ENCODE data around the gene DISC1. TPM values are rescaled to one million over a fixed set of nuclear protein-coding genes. Genes with fewer than 3 reads are reported as not detected.
A peak's percentile ranks its signal among the peaks of the same experiment; 100 is the strongest.

The DISC1 gene
- total and polyA plus RNA-seq, 4 experiments from 2014 or later, result 1.9 to 18.0 (median 10.0) TPM

DNA sequence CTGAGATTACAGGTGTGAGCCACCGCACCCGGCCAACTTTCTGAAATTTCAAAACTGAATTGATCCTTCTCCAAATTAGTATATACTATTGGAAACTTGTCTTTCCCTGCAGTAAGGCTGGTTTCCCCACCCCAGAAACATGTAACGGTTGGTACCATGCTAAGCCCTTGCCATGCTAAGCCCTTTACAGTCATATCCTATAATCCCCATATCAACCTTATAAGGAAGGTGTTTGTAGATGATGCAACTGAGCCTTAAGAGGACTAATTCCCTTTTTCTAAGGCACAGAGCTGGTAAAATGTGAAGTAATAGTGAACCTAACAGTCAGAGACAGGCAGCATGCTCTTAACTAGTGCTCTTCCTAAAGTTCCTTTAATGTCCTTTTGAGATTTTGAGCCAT, 413.7 kb downstream of the DISC1 start:
- ChIA-PET CTCF (ENCODE audit: partially characterized antibody) (no interaction called here), POLR2A (ENCODE audit: partially characterized antibody) (no interaction called here)
- Mint-ChIP-seq H3K9me3 (peaks cover 0 to under 1% (median 0%) of the 10 kb centered on the region in 8 donors), H3K27me3 (peaks cover 0 to under 1% of the 10 kb centered on the region in 2 donors), H3K4me3 (no peak overlapping the region), H3K4me1 (no peaks in the 10 kb centered on the region), H3K27ac (peak overlapping the region in 2 of 7 donors; percentile 19 to 24), H3K36me3 (peaks cover 5 to 16% of the 10 kb centered on the region in 2 donors)
- H3K4me1 ChIP-seq (ENCODE audit: insufficient read depth, low read length), result no peaks in the 10 kb centered on the region
- H3K4me3 ChIP-seq (ENCODE audit: low read length in 2 of 2), result no peak overlapping the region
- H3K27me3 ChIP-seq (ENCODE audit: insufficient read depth, low read length), result no peaks in the 10 kb centered on the region
- intact Hi-C loops (cut with micrococcal nuclease), result loop anchor here (10.0 kb wide), 1 partner anchor 585 kb away; no protein-coding TSS in a partner anchor
- H3K36me3 ChIP-seq (ENCODE audit: insufficient read depth, low read length), result no peaks in the 10 kb centered on the region
- H3K27ac ChIP-seq (ENCODE audit: low read depth, low read length), result no peak overlapping the region
- DNase-seq, result no peak
- H3K9me3 ChIP-seq (ENCODE audit: control insufficient read depth in 1 of 2, low read length in 2 of 2), result no peaks in the 10 kb centered on the region

DNA sequence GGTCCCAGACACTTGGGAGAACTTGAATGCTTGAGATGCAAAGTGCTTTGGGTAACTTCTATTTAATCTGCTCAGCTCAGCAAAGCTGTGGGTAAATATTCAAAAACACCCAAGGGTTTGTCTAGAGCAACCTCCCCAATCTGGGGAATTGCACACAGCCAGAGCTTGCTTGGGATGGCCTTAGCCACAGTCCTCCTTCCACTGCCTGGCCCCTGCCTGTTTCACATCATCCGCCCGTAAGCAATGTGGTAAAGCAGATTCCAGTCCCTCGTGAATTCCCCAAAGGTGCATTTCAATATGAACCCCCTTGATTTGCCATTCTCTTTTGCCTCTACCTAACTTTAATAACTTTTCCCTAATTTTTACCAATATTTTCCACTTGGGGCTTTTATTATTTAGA, 418.1 kb downstream of the DISC1 start:
- DNase-seq, result no peak
- H3K4me3 ChIP-seq (ENCODE audit: low read length in 2 of 2), result no peak overlapping the region
- no peak overlapping the region for H3K4me3 Mint-ChIP-seq
- no peaks in the 10 kb centered on the region for H3K36me3 Mint-ChIP-seq
- peaks cover 0 to 3% (median 0%) of the 10 kb centered on the region in 8 donors for H3K9me3 Mint-ChIP-seq
- H3K9me3 ChIP-seq (ENCODE audit: control insufficient read depth in 1 of 2, low read length in 2 of 2), result no peaks in the 10 kb centered on the region
- no peaks in the 10 kb centered on the region for H3K27me3 ChIP-seq (ENCODE audit: insufficient read depth, low read length)
- H3K27ac ChIP-seq (ENCODE audit: low read depth, low read length), result no peak overlapping the region
- intact Hi-C loops (cut with micrococcal nuclease), result loop anchor here (10.0 kb wide), 1 partner anchor 580 kb away; no protein-coding TSS in a partner anchor
- no peak overlapping the region for H3K27ac Mint-ChIP-seq
- CTCF ChIA-PET (ENCODE audit: partially characterized antibody), result no interaction called here
- H3K4me1 ChIP-seq (ENCODE audit: insufficient read depth, low read length), result no peaks in the 10 kb centered on the region
- H3K4me1 Mint-ChIP-seq, result no peaks in the 10 kb centered on the region
- no peaks in the 10 kb centered on the region for H3K36me3 ChIP-seq (ENCODE audit: insufficient read depth, low read length)
- peaks cover 0 to 2% of the 10 kb centered on the region in 2 donors for H3K27me3 Mint-ChIP-seq
- POLR2A ChIA-PET (ENCODE audit: partially characterized antibody), result no interaction called here

DNA sequence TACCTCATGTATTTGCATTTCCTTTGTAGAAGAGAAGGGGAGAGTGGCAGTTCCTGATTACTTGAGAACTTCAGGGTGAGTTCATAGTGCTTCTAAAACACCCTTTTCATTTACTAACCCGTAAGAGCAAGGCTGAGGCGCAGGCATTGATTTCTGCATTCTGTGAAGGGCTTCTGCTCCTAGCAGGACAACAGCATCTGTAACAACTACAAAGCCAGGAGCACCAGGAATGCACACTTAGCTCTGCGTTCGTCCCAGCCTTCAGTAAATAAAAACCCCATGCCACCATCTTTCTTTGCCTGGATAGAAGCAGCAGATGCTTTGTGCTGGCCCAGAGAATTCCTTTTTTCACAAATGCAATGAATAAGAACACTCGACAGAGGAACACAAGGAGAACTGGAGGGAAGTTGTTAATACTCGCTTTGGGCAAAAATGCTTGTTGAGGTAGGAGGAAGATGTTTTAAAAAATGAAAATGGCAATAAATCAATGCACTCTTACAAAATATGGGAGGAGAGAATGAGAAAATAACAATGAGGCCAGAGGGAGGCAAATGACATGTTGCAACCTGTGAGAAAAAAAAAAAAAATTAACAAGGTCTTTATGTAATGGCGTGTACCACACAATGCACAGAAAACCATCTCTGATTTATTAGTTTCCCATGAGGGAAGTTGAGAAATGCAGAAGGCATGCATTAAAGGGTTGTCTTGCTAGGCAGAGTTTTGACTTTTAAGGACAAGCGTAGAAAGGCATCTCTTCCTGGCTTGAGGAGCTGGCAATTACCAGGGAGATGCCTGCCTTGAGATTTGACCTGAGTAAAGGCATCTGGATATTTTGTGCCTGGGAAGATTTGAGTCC, 418.8 kb downstream of the DISC1 start:
- ChIA-PET POLR2A (ENCODE audit: partially characterized antibody) (no interaction called here), CTCF (ENCODE audit: partially characterized antibody) (no interaction called here)
- H3K36me3 ChIP-seq (ENCODE audit: insufficient read depth, low read length), result no peaks in the 10 kb centered on the region
- no peak for DNase-seq
- H3K4me1 ChIP-seq (ENCODE audit: insufficient read depth, low read length), result no peaks in the 10 kb centered on the region
- Mint-ChIP-seq H3K27ac (no peak overlapping the region), H3K4me3 (peak overlapping the region in 1 of 8 donors; percentile 45), H3K9me3 (peaks cover 0 to 3% (median 0%) of the 10 kb centered on the region in 8 donors), H3K36me3 (no peaks in the 10 kb centered on the region), H3K4me1 (no peaks in the 10 kb centered on the region), H3K27me3 (peaks cover 0 to 2% of the 10 kb centered on the region in 2 donors)
- no peaks in the 10 kb centered on the region for H3K27me3 ChIP-seq (ENCODE audit: insufficient read depth, low read length)
- no peak overlapping the region for H3K27ac ChIP-seq (ENCODE audit: low read depth, low read length)
- H3K9me3 ChIP-seq (ENCODE audit: control insufficient read depth in 1 of 2, low read length in 2 of 2), result no peaks in the 10 kb centered on the region
- intact Hi-C loops (cut with micrococcal nuclease), result loop anchor here (10.0 kb wide), 1 partner anchor 579 kb away; no protein-coding TSS in a partner anchor
- H3K4me3 ChIP-seq (ENCODE audit: low read length in 2 of 2), result no peak overlapping the region

DNA sequence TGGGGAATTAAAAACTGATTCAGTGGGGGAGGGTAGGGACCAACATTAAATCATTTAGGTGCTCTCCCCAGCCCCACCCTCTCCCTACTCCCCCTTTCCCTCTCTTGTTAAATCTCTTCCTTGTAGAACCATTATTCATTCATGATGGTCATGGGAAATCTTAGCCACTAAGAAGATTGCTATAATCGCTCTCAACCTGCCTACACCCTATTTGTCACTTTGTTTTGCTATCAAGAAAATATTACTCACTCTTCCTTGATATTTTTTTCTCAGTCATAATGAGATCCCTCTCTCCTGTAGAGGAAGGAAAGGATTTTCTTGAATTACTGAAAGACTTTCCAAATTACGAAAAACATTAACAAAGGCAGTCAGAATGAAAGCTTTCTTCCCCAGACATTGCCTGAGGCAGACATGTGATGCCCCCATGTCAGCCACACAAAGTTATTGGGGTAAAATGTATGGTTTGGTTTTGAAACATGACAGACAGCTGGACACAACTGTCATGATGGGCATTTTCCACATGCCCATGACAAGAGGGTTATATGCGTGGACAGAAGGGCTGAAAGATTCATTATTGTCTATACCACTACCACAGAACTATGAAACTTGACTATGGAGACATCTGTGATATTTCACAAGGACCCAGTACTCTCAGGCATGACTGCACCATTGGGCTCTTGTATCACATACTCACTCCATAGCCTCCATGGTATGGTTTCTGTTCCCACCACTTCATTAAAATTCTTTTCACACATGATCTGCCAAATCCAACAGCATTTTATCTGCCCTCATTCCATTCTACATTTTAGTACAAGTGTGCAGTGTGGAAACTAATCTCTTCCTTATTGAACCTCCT, 420.1 kb downstream of the DISC1 start:
- intact Hi-C loops (cut with micrococcal nuclease), result loop anchor here (10.0 kb wide), 1 partner anchor 578 kb away; no protein-coding TSS in a partner anchor
- H3K9me3 ChIP-seq (ENCODE audit: control insufficient read depth in 1 of 2, low read length in 2 of 2), result no peaks in the 10 kb centered on the region
- no peak overlapping the region for H3K4me3 ChIP-seq (ENCODE audit: low read length in 2 of 2)
- H3K27ac ChIP-seq (ENCODE audit: low read depth, low read length), result no peak overlapping the region
- no peak overlapping the region for H3K4me3 Mint-ChIP-seq
- no peak for DNase-seq
- H3K36me3 ChIP-seq (ENCODE audit: insufficient read depth, low read length), result no peaks in the 10 kb centered on the region
- H3K4me1 Mint-ChIP-seq, result no peaks in the 10 kb centered on the region
- CTCF ChIA-PET (ENCODE audit: partially characterized antibody), result no interaction called here
- POLR2A ChIA-PET (ENCODE audit: partially characterized antibody), result no interaction called here
- H3K36me3 Mint-ChIP-seq, result no peaks in the 10 kb centered on the region
- no peaks in the 10 kb centered on the region for H3K27me3 ChIP-seq (ENCODE audit: insufficient read depth, low read length)
- H3K4me1 ChIP-seq (ENCODE audit: insufficient read depth, low read length), result no peaks in the 10 kb centered on the region
- H3K27me3 Mint-ChIP-seq, result peaks cover 0 to 2% of the 10 kb centered on the region in 2 donors
- no peak overlapping the region for H3K27ac Mint-ChIP-seq
- H3K9me3 Mint-ChIP-seq, result peaks cover 0 to 3% (median 0%) of the 10 kb centered on the region in 8 donors

DNA sequence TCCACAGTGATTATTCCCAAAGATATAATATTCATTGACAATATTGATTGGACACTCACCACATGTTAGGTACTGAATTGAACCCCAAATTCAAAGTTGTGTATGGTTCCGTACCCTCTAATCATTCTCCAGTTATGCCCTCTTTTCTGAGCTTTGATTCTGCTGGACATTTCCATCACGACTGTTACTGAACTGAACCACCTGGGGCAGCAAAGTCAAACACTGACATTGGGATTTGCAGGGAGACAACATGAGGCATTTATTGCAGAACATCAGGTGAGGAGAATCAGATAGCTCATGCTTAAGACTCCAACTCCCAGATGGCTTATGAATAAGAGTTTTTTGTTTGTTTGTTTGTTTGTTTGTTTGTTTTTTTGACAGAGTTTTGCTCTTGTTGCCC, 420.9 kb downstream of the DISC1 start:
- no peaks in the 10 kb centered on the region for H3K27me3 ChIP-seq (ENCODE audit: insufficient read depth, low read length)
- H3K27ac ChIP-seq (ENCODE audit: low read depth, low read length), result no peak overlapping the region
- Mint-ChIP-seq H3K36me3 (no peaks in the 10 kb centered on the region), H3K27me3 (peaks cover 0 to 2% of the 10 kb centered on the region in 2 donors), H3K27ac (no peak overlapping the region), H3K9me3 (peaks cover 0 to 3% (median 0%) of the 10 kb centered on the region in 8 donors), H3K4me3 (no peak overlapping the region), H3K4me1 (no peaks in the 10 kb centered on the region)
- DNase-seq, result no peak
- intact Hi-C loops (cut with micrococcal nuclease), result loop anchor here (10.0 kb wide), 1 partner anchor 577 kb away; no protein-coding TSS in a partner anchor
- H3K4me1 ChIP-seq (ENCODE audit: insufficient read depth, low read length), result no peaks in the 10 kb centered on the region
- ChIA-PET CTCF (ENCODE audit: partially characterized antibody) (no interaction called here), POLR2A (ENCODE audit: partially characterized antibody) (no interaction called here)
- no peak overlapping the region for H3K4me3 ChIP-seq (ENCODE audit: low read length in 2 of 2)
- H3K36me3 ChIP-seq (ENCODE audit: insufficient read depth, low read length), result no peaks in the 10 kb centered on the region
- H3K9me3 ChIP-seq (ENCODE audit: control insufficient read depth in 1 of 2, low read length in 2 of 2), result no peaks in the 10 kb centered on the region

DNA sequence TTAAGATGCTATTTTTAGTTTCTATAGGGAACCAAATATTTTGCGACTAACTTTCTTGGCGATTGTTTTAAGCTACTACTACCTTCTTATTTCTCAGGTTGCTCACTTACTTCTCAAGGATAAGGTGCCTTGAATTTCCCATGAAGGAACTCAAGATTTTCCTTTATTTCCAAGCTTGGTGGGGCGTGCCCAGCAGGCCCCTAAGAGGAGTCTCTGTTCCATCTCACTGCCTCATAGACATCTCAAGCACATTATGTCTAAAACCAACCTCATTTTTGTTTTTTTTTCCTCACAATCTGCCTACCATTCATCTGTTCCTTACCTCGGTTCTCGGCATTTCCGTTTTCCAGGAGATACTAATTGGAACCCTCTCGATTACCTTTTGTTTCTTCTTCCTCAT, 421.9 kb downstream of the DISC1 start:
- no peak for DNase-seq
- Histone ChIP-seq H3K4me3 (ENCODE audit: low read length in 2 of 2) (no peak overlapping the region), H3K9me3 (ENCODE audit: control insufficient read depth in 1 of 2, low read length in 2 of 2) (no peaks in the 10 kb centered on the region), H3K27ac (ENCODE audit: low read depth, low read length) (no peak overlapping the region), H3K36me3 (ENCODE audit: insufficient read depth, low read length) (no peaks in the 10 kb centered on the region), H3K4me1 (ENCODE audit: insufficient read depth, low read length) (no peaks in the 10 kb centered on the region), H3K27me3 (ENCODE audit: insufficient read depth, low read length) (no peaks in the 10 kb centered on the region)
- H3K4me1 Mint-ChIP-seq, result no peaks in the 10 kb centered on the region
- CTCF ChIA-PET (ENCODE audit: partially characterized antibody), result no interaction called here
- H3K9me3 Mint-ChIP-seq, result peaks cover 0 to 5% (median 1%) of the 10 kb centered on the region in 8 donors
- no peak overlapping the region for H3K27ac Mint-ChIP-seq
- peaks cover 0 to 2% of the 10 kb centered on the region in 2 donors for H3K27me3 Mint-ChIP-seq
- H3K4me3 Mint-ChIP-seq, result no peak overlapping the region
- intact Hi-C loops (cut with micrococcal nuclease), result loop anchor here (10.0 kb wide), 1 partner anchor 576 kb away; no protein-coding TSS in a partner anchor
- no peaks in the 10 kb centered on the region for H3K36me3 Mint-ChIP-seq
- POLR2A ChIA-PET (ENCODE audit: partially characterized antibody), result no interaction called here

DNA sequence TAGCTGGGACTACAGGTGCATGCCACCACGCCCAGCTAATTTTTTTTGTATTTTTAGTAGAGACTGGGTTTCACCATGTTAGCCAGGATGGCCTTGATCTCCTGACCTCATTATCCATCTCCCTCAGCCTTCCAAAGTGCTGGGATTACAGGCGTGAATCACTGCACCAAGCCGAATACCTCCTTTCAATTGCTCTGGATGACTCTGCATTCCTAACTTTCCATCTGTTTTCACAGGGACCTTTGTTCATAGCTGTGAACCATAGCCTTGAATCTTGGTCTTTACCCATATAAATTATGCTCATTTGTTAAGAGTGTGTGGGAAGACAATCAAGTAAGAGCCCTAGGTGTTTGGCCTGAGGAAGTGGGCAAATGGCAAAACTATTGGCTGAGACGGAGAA, 422.7 kb downstream of the DISC1 start:
- H3K27me3 ChIP-seq (ENCODE audit: insufficient read depth, low read length), result no peaks in the 10 kb centered on the region
- POLR2A ChIA-PET (ENCODE audit: partially characterized antibody), result no interaction called here

More for the DNA sequence above, 422.7 kb downstream of the DISC1 start:
- H3K27ac Mint-ChIP-seq, result no peak overlapping the region
- H3K4me1 Mint-ChIP-seq, result no peaks in the 10 kb centered on the region
- intact Hi-C loops (cut with micrococcal nuclease), result loop anchor here (10.0 kb wide), 1 partner anchor 575 kb away; no protein-coding TSS in a partner anchor
- peaks cover 0 to 2% of the 10 kb centered on the region in 2 donors for H3K27me3 Mint-ChIP-seq
- H3K4me3 Mint-ChIP-seq, result no peak overlapping the region
- no peak for DNase-seq
- H3K36me3 ChIP-seq (ENCODE audit: insufficient read depth, low read length), result no peaks in the 10 kb centered on the region
- H3K9me3 Mint-ChIP-seq, result peaks cover 0 to 5% (median 1%) of the 10 kb centered on the region in 8 donors
- CTCF ChIA-PET (ENCODE audit: partially characterized antibody), result no interaction called here
- no peaks in the 10 kb centered on the region for H3K9me3 ChIP-seq (ENCODE audit: control insufficient read depth in 1 of 2, low read length in 2 of 2)
- no peaks in the 10 kb centered on the region for H3K4me1 ChIP-seq (ENCODE audit: insufficient read depth, low read length)
- no peak overlapping the region for H3K27ac ChIP-seq (ENCODE audit: low read depth, low read length)
- H3K36me3 Mint-ChIP-seq, result no peaks in the 10 kb centered on the region
- H3K4me3 ChIP-seq (ENCODE audit: low read length in 2 of 2), result no peak overlapping the region

Data from CD4-positive, alpha-beta memory T cell (primary cell).